Measurements from ENCODE around the gene BMI1. TPM values are rescaled to one million over a fixed set of nuclear protein-coding genes. Genes with fewer than 3 reads are reported as not detected.

BMI1 gene
- total and polyA plus RNA-seq, 12 donors: 16.7 to 88.5 (median 62.1) TPM

DNA sequence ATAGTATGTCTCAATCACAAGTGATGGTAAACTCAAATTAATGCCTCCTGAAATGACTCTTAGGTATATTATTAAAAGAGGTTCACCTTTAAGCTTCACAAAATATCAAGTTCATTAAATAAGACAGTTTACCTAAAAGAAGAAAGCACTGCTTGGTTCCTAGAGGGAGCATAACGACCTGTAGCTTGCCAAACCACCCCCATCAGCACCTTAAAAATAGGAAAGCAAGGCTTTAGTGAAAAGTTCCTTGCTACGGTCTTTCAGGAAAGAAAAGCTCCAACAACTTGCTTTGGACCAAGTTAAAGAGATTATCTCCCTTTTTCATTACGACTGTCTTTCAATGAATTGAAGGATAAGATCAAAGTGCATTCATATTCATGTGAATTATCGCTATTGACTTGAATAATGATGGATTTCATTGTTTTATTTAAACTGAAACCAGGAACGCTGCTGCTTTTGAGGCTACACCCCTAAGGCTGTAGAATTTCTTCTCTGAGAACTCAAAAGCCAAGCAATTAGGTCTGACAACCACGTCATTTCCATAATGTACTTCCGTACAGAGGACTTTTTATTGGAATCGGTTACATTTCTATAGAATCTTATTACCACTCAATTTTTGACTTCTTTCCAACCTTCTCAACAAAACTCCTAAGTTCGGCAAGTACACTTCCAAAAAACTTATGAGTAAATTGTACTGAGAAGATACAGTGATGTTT lies 17.4 kb downstream of the BMI1 start:
- Histone ChIP-seq H3K4me3 (no peak overlapping the region), H3K36me3 (replicated peaks in 1 of 2) (no peaks in the 10 kb centered on the region), H3K27me3 (peaks cover 59% of the 10 kb centered on the region), H3K9me3 (replicated peaks in 1 of 3) (no peaks in the 10 kb centered on the region), H3K4me1 (replicated peaks in 1 of 2) (peaks cover 24 to 36% of the 10 kb centered on the region in 2 donors), H3K27ac (no peak overlapping the region)
- intact Hi-C loops (cut with DNase I): no loop called here
- 22 to 25% (median 24%) methylated on average over 9 of the region's 9 CpGs for WGBS, 4 donors
- TF ChIP-seq POLR2A (IDR thresholded peaks at IDR 0.05): no peak
- TF ChIP-seq, protein P1, sequence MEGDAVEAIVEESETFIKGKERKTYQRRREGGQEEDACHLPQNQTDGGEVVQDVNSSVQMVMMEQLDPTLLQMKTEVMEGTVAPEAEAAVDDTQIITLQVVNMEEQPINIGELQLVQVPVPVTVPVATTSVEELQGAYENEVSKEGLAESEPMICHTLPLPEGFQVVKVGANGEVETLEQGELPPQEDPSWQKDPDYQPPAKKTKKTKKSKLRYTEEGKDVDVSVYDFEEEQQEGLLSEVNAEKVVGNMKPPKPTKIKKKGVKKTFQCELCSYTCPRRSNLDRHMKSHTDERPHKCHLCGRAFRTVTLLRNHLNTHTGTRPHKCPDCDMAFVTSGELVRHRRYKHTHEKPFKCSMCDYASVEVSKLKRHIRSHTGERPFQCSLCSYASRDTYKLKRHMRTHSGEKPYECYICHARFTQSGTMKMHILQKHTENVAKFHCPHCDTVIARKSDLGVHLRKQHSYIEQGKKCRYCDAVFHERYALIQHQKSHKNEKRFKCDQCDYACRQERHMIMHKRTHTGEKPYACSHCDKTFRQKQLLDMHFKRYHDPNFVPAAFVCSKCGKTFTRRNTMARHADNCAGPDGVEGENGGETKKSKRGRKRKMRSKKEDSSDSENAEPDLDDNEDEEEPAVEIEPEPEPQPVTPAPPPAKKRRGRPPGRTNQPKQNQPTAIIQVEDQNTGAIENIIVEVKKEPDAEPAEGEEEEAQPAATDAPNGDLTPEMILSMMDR (IDR thresholded peaks at IDR 0.05): no peak
- DNase-seq: no peak

DNA sequence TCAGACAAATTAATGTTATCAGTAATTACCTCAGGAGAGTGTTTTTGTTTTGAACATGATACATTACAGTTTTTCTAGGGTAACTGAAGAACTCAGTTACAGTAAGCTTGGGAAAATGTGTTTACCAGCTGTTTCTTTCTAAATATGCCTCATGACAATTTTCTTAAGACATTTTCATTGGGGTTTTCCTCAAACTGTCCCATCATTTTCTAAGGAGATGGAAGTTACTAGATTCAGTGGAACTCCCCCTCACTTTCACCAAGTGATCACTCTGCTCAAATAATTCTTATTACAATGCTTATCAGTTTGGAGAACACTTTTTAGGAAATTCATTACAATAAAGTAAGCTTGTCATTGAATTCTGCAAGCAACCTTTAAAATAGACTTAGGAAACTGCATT lies 18.0 kb downstream of the BMI1 start:
- Histone ChIP-seq H3K27ac (no peak overlapping the region), H3K9me3 (replicated peaks in 1 of 3) (no peaks in the 10 kb centered on the region), H3K36me3 (replicated peaks in 1 of 2) (no peaks in the 10 kb centered on the region), H3K4me3 (no peak overlapping the region), H3K27me3 (peaks cover 65% of the 10 kb centered on the region), H3K4me1 (replicated peaks in 1 of 2) (peaks cover 24 to 36% of the 10 kb centered on the region in 2 donors)
- intact Hi-C loops (cut with DNase I): no loop called here
- TF ChIP-seq POLR2A (IDR thresholded peaks at IDR 0.05): no peak
- TF ChIP-seq, protein P1 (IDR thresholded peaks at IDR 0.05): no peak
- no peak for DNase-seq

DNA sequence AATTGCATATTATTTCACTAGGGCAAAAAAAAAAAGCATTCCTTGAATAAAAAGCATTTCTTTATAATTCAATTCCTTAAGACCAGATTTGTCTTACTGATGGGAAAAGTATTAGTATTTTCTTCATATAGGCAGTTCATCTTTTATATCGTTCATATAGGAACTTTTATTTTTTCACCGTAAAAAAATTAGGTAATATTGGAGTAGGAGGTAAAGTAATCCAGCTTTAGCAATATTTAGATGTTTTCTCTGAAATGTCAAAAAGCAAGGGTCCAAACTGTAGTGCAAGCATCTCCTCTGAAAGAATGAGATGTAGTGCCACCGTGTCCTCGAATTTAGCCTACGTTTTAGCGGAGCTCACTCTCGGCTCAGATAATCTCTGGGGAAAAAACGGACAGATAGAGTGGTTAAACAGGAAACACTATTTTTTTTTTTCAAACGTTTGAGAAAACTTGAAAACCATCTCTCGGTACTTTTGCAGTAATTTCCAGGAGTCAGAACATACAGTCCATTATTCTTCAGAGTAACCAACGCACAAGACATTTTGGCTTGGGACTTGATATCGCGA lies 18.9 kb downstream of the BMI1 start:
- TF ChIP-seq POLR2A (IDR thresholded peaks at IDR 0.05): no peak
- TF ChIP-seq, protein P1 (IDR thresholded peaks at IDR 0.05): no peak
- 1 to 2% (median 2%) methylated on average over 13 of the region's 13 CpGs for WGBS, 4 donors
- H3K27ac ChIP-seq: peak overlapping the region in 3 of 5 donors; percentile 96 to 99 (median 99)
- intact Hi-C loops (cut with DNase I): no loop called here
- peaks cover 74% of the 10 kb centered on the region for H3K27me3 ChIP-seq
- no peak for DNase-seq
- H3K4me3 ChIP-seq: peak overlapping the region in 2 of 4 donors; percentile 73 to 90
- H3K9me3 ChIP-seq (replicated peaks in 1 of 3): no peaks in the 10 kb centered on the region
- no peaks in the 10 kb centered on the region for H3K36me3 ChIP-seq (replicated peaks in 1 of 2)
- H3K4me1 ChIP-seq (replicated peaks in 1 of 2): peaks cover 15 to 29% of the 10 kb centered on the region in 2 donors

DNA sequence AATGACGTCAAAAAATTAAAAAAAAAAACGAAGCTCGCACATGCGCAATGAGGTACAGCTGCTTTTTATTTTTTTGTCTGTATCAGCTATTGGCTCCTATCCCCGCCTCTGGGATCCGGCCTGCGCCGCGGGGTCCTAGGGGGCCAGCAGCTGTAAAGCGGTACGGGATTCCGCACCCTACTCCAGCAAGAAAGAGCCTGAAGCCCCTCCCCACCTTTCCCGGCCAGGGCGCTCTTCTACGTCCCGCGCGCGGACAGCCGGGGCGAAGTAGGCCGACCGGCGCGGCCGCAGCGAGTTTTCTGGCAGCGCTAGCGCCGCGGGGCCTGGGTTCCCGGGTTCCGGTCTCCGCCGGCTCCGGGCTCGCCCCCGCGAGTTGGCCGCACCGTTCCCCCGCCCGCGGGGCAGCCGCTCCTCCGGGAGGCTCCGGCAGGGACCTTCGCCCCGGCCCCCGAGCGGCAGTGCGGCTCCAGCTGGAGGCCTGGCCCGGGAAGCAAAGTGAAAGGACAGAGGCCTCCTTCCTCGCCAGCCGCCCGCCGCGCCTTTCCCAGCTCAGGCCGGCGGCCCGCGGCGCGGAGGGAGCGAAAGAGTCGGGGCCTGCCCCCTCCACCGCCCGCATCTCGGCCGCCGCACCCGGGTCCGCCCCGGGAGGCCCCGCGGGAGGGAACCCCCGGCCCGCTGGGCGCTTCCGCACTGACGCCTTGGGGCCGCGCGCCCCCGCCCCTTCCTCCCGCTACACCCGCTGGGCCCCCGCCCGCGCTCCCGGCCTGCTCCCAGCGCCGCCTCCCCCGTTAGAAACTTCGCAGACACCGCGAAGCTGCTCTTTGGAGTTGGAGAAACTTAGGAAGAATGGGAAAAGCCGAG lies 19.7 kb downstream of the BMI1 start:
- peak; percentile 54 to 74 (median 67) for DNase-seq
- no peaks in the 10 kb centered on the region for H3K36me3 ChIP-seq (replicated peaks in 1 of 2)
- peak; percentile 27 to 67 for TF ChIP-seq POLR2A (IDR thresholded peaks at IDR 0.05)
- TF ChIP-seq, protein P1 (IDR thresholded peaks at IDR 0.05): no peak
- peaks cover 8 to 22% of the 10 kb centered on the region in 2 donors for H3K4me1 ChIP-seq (replicated peaks in 1 of 2)
- 1% methylated on average over 31 to 98 of the region's 98 CpGs for WGBS, 4 donors
- peak overlapping the region; percentile 84 to 99 (median 96) for H3K27ac ChIP-seq
- intact Hi-C loops (cut with DNase I): no loop called here
- no peaks in the 10 kb centered on the region for H3K9me3 ChIP-seq (replicated peaks in 1 of 3)
- H3K27me3 ChIP-seq: peaks cover 79% of the 10 kb centered on the region
- peak overlapping the region; percentile 32 to 90 (median 66) for H3K4me3 ChIP-seq
